GM23338 (cell line): Measurements from ENCODE around the gene HECTD1.

Experiments used
- EZH2 ChIP-seq: fragments of 200-600 bp; sonication (generic); IDR thresholded peaks from one replicate; pipeline ENCODE4 v1.8.0; 2017; ENCODE audit warnings: antibody characterized with exemption, mild to moderate bottlenecking, low read depth; ENCODE audit not compliant: unreplicated experiment
- EZH2phosphoT487 ChIP-seq: fragments of 200-600 bp; sonication (generic); IDR thresholded peaks from one replicate; pipeline ENCODE4 v1.8.1; 2018; ENCODE audit warnings: antibody characterized with exemption; ENCODE audit not compliant: unreplicated experiment
- JUNB ChIP-seq: IDR thresholded peaks from one replicate; pipeline ENCODE4 v1.6.1; 2016; ENCODE audit warnings: antibody characterized with exemption; ENCODE audit not compliant: unreplicated experiment
- NANOG ChIP-seq: IDR thresholded peaks from 2 replicates; pipeline ENCODE4 v1.6.1; 2016; ENCODE audit warnings: antibody characterized with exemption, borderline replicate concordance
- POLR2AphosphoS5 ChIP-seq: IDR thresholded peaks from 2 replicates; pipeline ENCODE4 v1.6.1; 2016; ENCODE audit warnings: antibody characterized with exemption, low read depth
- TF ChIP-seq, protein P1 (sequence below), 2 experiments: fragments of 200-600 bp in 1 of 2; sonication (generic) in 1 of 2; conservative IDR thresholded peaks; 2 replicates each; pipeline versions ENCODE4 v1.5.1 to v1.6.1; 2016 to 2017; ENCODE audit warnings: antibody characterized with exemption in 2 of 2, low read depth in 2 of 2, mild to moderate bottlenecking in 2 of 2, moderate library complexity in 1 of 2

DNA sequence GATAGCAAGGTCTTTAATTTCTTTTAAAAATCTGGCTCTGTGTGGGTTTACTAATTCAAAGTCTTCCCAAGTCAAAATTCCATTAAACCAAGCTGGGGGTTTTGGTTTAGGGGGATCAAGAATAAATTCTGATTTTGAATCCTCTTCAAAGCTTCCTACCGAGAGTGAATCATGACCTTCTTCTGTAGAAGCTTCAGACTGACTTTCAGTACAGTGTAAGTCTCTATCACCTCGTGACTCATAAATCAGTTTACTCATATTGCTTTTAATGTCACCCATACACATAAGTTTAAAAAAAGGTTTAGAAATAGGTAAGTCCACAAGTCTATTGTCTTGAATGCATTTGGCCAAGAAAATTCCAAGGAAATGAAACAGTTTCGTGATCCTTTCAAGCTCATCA lies 100.8 kb downstream of the HECTD1 start:
- no peak for TF ChIP-seq EZH2
- TF ChIP-seq, protein P1, sequence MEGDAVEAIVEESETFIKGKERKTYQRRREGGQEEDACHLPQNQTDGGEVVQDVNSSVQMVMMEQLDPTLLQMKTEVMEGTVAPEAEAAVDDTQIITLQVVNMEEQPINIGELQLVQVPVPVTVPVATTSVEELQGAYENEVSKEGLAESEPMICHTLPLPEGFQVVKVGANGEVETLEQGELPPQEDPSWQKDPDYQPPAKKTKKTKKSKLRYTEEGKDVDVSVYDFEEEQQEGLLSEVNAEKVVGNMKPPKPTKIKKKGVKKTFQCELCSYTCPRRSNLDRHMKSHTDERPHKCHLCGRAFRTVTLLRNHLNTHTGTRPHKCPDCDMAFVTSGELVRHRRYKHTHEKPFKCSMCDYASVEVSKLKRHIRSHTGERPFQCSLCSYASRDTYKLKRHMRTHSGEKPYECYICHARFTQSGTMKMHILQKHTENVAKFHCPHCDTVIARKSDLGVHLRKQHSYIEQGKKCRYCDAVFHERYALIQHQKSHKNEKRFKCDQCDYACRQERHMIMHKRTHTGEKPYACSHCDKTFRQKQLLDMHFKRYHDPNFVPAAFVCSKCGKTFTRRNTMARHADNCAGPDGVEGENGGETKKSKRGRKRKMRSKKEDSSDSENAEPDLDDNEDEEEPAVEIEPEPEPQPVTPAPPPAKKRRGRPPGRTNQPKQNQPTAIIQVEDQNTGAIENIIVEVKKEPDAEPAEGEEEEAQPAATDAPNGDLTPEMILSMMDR (conservative IDR thresholded peaks at IDR 0.05; ENCODE audit: low read depth in 2 of 2), result no peak
- no peak for TF ChIP-seq POLR2AphosphoS5
- TF ChIP-seq JUNB, result no peak
- no peak for TF ChIP-seq NANOG
- TF ChIP-seq EZH2phosphoT487, result no peak
